K562 (cell line): ENCODE results near the gene TRIM24. TPM values are rescaled to one million over a fixed set of nuclear protein-coding genes. Genes with fewer than 3 reads are reported as not detected.

Source experiments
- ATF6 ChIP-seq: sonication (generic); formaldehyde crosslinking; IDR thresholded peaks from 2 replicates; pipeline ENCODE4 v1.4.0; 2020; ENCODE audit warnings: mild to moderate bottlenecking, missing genetic modification reagents
- CBX2 ChIP-seq: fragments of 200-600 bp; sonication (generic); IDR thresholded peaks from one replicate; pipeline ENCODE4 v1.6.1; 2012; ENCODE audit warnings: mild to moderate bottlenecking, low read length, inconsistent platforms; ENCODE audit not compliant: insufficient read depth, poor library complexity, severe bottlenecking
- CHD1 ChIP-seq: fragments of 200-600 bp; sonication (generic); IDR thresholded peaks from one replicate; pipeline ENCODE4 v1.6.1; 2012; ENCODE audit warnings: mild to moderate bottlenecking, moderate library complexity, low read length, inconsistent platforms
- CTBP1 ChIP-seq: fragments of 450-650 bp; IDR thresholded peaks from 2 replicates; pipeline ENCODE4 v1.6.1; 2016; ENCODE audit warnings: borderline replicate concordance
- CXXC5 ChIP-seq: fragments of 250-450 bp; sonication (Bioruptor Pico); IDR thresholded peaks from 2 replicates; pipeline ENCODE4 v1.8.0; 2022; ENCODE audit warnings: inconsistent platforms, mild to moderate bottlenecking, moderate library complexity
- ELK1 ChIP-seq: sonication (generic); formaldehyde crosslinking; IDR thresholded peaks from 2 replicates; pipeline ENCODE4 v1.8.1; 2022; ENCODE audit warnings: missing genetic modification reagents
- FOXK1 ChIP-seq: sonication (generic); formaldehyde crosslinking; IDR thresholded peaks from 2 replicates; pipeline ENCODE4 v1.8.0; 2022; ENCODE audit warnings: missing genetic modification reagents, mild to moderate bottlenecking, borderline replicate concordance
- HOXB6 ChIP-seq: fragments of 250-450 bp; sonication (Bioruptor Pico); IDR thresholded peaks from 2 replicates; pipeline ENCODE4 v1.5.1; 2022; ENCODE audit warnings: mild to moderate bottlenecking, borderline replicate concordance
- MCM3 ChIP-seq: fragments of 450-650 bp; IDR thresholded peaks from 2 replicates; pipeline ENCODE4 v1.6.1; 2016
- NR4A1 ChIP-seq, 2 experiments: fragments of 250-450 bp in 1 of 2; fragments of 450-650 bp in 1 of 2; sonication (Bioruptor Pico) in 1 of 2; IDR thresholded peaks; 2 replicates each; pipeline versions ENCODE4 v1.4.0 to v1.6.1; 2016 to 2020; ENCODE audit warnings: mild to moderate bottlenecking in 2 of 2, missing compliant biosample characterization in 1 of 2, missing genetic modification characterization in 1 of 2, moderate library complexity in 1 of 2
- SIX5 ChIP-seq, 2 experiments: IDR thresholded peaks; 2 replicates each; pipeline ENCODE4 v1.6.1; 2011; ENCODE audit warnings: low read length in 2 of 2, borderline replicate concordance in 1 of 2, low read depth in 1 of 2, mild to moderate bottlenecking in 1 of 2, moderate library complexity in 1 of 2; ENCODE audit not compliant: insufficient read depth in 1 of 2
- SP1 ChIP-seq: sonication (generic); formaldehyde crosslinking; IDR thresholded peaks from 2 replicates; pipeline ENCODE4 v1.8.1; 2022; ENCODE audit warnings: mild to moderate bottlenecking, missing genetic modification reagents
- STAT5A ChIP-seq: IDR thresholded peaks from 2 replicates; pipeline ENCODE4 v1.6.1; 2012; ENCODE audit warnings: low read length, inconsistent platforms, borderline replicate concordance
- ZBTB5 ChIP-seq: fragments of 450-650 bp; IDR thresholded peaks from 2 replicates; pipeline ENCODE4 v1.6.1; 2017; ENCODE audit warnings: antibody characterized with exemption
- ZBTB8A ChIP-seq: fragments of 450-650 bp; IDR thresholded peaks from 2 replicates; pipeline ENCODE4 v1.6.1; 2018; ENCODE audit warnings: mild to moderate bottlenecking, moderate library complexity; ENCODE audit not compliant: partially characterized antibody
- ZFP36 ChIP-seq: fragments of 150-350 bp; IDR thresholded peaks from 2 replicates; pipeline ENCODE4 v1.6.1; 2018; ENCODE audit warnings: low read length, low read depth; ENCODE audit not compliant: partially characterized antibody
- ZNF146 ChIP-seq: IDR thresholded peaks from one replicate; pipeline ENCODE4 v1.6.1; 2018; ENCODE audit warnings: missing compliant biosample characterization; ENCODE audit not compliant: unreplicated experiment
- ZNF212 ChIP-seq: fragments of 450-650 bp; formaldehyde crosslinking; IDR thresholded peaks from 2 replicates; pipeline ENCODE4 v1.4.0; 2020; ENCODE audit warnings: mild to moderate bottlenecking
- ZNF282 ChIP-seq: sonication (generic); formaldehyde crosslinking; IDR thresholded peaks from 2 replicates; pipeline ENCODE4 v1.8.1; 2023; ENCODE audit warnings: missing genetic modification reagents
- polyA plus RNA-seq, 8 experiments: library from polyadenylated mRNA; depleted of rRNA in 4 of 8; stranded (reverse) in 5 of 8; unstranded in 3 of 8; fragments of >200 nt; fragmentation: Nextera tagmentation in 2 of 8; fragmentation: Illumina TruSeq in 1 of 8; extraction: Ambion mirVana in 2 of 8; extraction: Trizol in 1 of 8; gene quantifications; 2 replicates each; pipeline versions ENCODE4 v1.2.1 to v1.2.3, GENCODE V29; 2011 to 2014; ENCODE audit warnings: inconsistent platforms in 1 of 8, missing spikeins in 1 of 8
- total RNA-seq, 7 experiments: library from RNA; depleted of rRNA in 6 of 7; stranded (reverse); fragments of >200 nt in 6 of 7; fragmentation: Illumina TruSeq in 2 of 7; extraction: Trizol in 2 of 7; gene quantifications; 2 replicates each; pipeline versions ENCODE4 v1.2.1 to v1.2.3, GENCODE V29; 2011 to 2021; ENCODE audit warnings: low replicate concordance in 1 of 7
- TF ChIP-seq, protein P1 (sequence below): fragments of 250-450 bp; sonication (Bioruptor Pico); IDR thresholded peaks from 2 replicates; pipeline ENCODE4 v1.8.0; 2022; ENCODE audit warnings: moderate library complexity, mild to moderate bottlenecking, inconsistent platforms

Gene TRIM24
- total and polyA plus RNA-seq, 9 of the 15 experiments (the other 6 are each of a cell fraction or from before 2014, with no cell fraction given): 13.4 to 74.0 (median 41.7) TPM

DNA sequence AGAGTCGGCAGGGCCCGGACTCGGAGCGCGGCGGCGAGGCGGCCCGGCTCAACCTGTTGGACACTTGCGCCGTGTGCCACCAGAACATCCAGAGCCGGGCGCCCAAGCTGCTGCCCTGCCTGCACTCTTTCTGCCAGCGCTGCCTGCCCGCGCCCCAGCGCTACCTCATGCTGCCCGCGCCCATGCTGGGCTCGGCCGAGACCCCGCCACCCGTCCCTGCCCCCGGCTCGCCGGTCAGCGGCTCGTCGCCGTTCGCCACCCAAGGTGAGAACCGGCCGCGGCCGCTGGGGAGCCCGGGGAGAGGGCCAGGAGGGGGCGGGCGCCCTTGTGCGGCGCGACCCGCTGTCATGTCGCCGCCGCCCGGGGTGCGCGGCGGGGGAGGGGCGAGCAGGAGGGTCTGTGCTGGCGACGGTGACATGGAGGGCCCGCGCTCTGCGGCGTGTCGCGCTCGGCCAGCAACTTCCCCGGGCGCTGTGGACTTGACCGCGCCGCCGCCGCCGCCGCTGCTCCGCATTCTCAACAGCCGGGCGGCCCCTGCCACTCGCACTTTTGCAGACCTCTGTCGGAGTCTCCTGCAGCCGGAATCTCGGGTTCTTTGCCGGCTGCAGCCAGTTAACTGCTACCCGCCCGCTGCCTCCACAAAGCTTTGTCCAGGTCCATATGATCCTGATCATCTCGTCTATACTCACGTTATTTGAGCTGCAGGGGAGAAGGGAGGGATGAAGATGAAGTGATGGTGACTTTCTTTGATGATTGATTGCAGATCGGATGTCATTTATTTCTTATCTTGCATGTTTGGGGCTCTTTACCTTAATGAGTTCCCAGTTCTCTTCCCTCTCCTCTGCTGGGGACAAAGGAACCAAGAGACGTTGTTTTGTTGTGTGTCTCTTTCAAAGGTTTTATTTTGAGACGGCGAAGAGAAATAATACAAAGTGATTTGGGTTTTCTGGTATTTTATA lies 869 bp downstream of the TRIM24 start (continued):
- TF ChIP-seq ELK1 (CRISPR knock-in tag) (peak; percentile 66; the same call in 1 of the 2 replicates), ZNF282 (CRISPR knock-in tag) (peak; percentile 93), ZBTB5 (no peak), ZNF212 (no peak), STAT5A (no peak), NR4A1 (CRISPR knock-in tag; IDR thresholded peaks at IDR 0.05) (0 out of 2 replicates have a peak, but pooled peaks have one; percentile 16), NR4A1 (tag; IDR thresholded peaks at IDR 0.05) (no peak; the same call in 1 of the 2 replicates), MCM3 (no peak), SP1 (peak; percentile 76), ATF6 (no peak), CHD1 (peak; percentile 97), ZBTB8A (no peak), FOXK1 (CRISPR knock-in tag) (peak; percentile 83; the same call in 1 of the 2 replicates), CTBP1 (peak; percentile 65; the same call in 1 of the 2 replicates), ZFP36 (no peak), SIX5 (IDR thresholded peaks at IDR 0.05; ENCODE audit: borderline replicate concordance in 1 of 2, insufficient read depth in 1 of 2, low read depth in 1 of 2, low read length in 2 of 2) (no peak), CXXC5 (CRISPR knock-in tag) (peak; percentile 80), CBX2 (no peak), HOXB6 (CRISPR knock-in tag) (no peak), ZNF146 (CRISPR knock-in tag) (no peak)
- TF ChIP-seq, protein P1, sequence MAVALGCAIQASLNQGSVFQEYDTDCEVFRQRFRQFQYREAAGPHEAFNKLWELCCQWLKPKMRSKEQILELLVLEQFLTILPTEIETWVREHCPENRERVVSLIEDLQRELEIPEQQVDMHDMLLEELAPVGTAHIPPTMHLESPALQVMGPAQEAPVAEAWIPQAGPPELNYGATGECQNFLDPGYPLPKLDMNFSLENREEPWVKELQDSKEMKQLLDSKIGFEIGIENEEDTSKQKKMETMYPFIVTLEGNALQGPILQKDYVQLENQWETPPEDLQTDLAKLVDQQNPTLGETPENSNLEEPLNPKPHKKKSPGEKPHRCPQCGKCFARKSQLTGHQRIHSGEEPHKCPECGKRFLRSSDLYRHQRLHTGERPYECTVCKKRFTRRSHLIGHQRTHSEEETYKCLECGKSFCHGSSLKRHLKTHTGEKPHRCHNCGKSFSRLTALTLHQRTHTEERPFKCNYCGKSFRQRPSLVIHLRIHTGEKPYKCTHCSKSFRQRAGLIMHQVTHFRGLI (CRISPR knock-in tag): no peak
